ENCODE data around the gene SLC41A1. TPM values are rescaled to one million over a fixed set of nuclear protein-coding genes. Genes with fewer than 3 reads are reported as not detected.

Gene SLC41A1
- total and polyA plus RNA-seq, 2 experiments from 2014 or later, result 11.8 to 30.0 TPM

- H3K36me3 ChIP-seq (ENCODE audit: insufficient read depth), result no peaks in the 10 kb centered on the region
- no peak for ATAC-seq
- H3K27me3 Mint-ChIP-seq (ENCODE audit: insufficient read depth, low read depth, poor library complexity), result peaks cover 2% of the 10 kb centered on the region
Observed at GRCh38 chr1:205766570-205766969, 46.4 kb downstream of the SLC41A1 start.

More at GRCh38 chr1:205766570-205766969, 46.4 kb downstream of the SLC41A1 start:
- Histone ChIP-seq H3F3A (replicated peaks; ENCODE audit: low read depth) (0 out of 2 replicates have a peak, but pooled peaks cover 3% of the 10 kb centered on the region), H3K27me3 (ENCODE audit: insufficient read depth) (no peaks in the 10 kb centered on the region), H3K4me3 (no peak overlapping the region), H2AFZ (no peak overlapping the region), H3K9me2 (ENCODE audit: insufficient read depth) (no peaks in the 10 kb centered on the region), H4K20me1 (replicated peaks; ENCODE audit: insufficient read depth) (no peaks in the 10 kb centered on the region), H3K79me2 (replicated peaks; ENCODE audit: insufficient read depth) (no peaks in the 10 kb centered on the region), H3K4me1 (ENCODE audit: insufficient read depth) (no peaks in the 10 kb centered on the region), H3K27ac (ENCODE audit: low read depth) (no peak overlapping the region), H3K4me2 (no peak overlapping the region)
- H3K9me3 Mint-ChIP-seq, result no peaks in the 10 kb centered on the region
- H3K27ac Mint-ChIP-seq, result no peak overlapping the region
- 0 out of 3 replicates have a peak, but pooled peaks cover 3% of the 10 kb centered on the region for H3K4me1 Mint-ChIP-seq
- TF ChIP-seq ZNF114 (CRISPR knock-in tag; IDR thresholded peaks at IDR 0.05) (no peak), POLR2AphosphoS5 (IDR thresholded peaks at IDR 0.05; ENCODE audit: low read depth) (no peak), STAT1 (IDR thresholded peaks at IDR 0.05; ENCODE audit: unreplicated experiment) (no peak), EZH2 (IDR thresholded peaks at IDR 0.05; ENCODE audit: low read depth, unreplicated experiment) (no peak), ZNF462 (CRISPR knock-in tag; IDR thresholded peaks at IDR 0.05) (no peak), ETS1 (IDR thresholded peaks at IDR 0.05) (no peak)
- TF ChIP-seq, protein P1, sequence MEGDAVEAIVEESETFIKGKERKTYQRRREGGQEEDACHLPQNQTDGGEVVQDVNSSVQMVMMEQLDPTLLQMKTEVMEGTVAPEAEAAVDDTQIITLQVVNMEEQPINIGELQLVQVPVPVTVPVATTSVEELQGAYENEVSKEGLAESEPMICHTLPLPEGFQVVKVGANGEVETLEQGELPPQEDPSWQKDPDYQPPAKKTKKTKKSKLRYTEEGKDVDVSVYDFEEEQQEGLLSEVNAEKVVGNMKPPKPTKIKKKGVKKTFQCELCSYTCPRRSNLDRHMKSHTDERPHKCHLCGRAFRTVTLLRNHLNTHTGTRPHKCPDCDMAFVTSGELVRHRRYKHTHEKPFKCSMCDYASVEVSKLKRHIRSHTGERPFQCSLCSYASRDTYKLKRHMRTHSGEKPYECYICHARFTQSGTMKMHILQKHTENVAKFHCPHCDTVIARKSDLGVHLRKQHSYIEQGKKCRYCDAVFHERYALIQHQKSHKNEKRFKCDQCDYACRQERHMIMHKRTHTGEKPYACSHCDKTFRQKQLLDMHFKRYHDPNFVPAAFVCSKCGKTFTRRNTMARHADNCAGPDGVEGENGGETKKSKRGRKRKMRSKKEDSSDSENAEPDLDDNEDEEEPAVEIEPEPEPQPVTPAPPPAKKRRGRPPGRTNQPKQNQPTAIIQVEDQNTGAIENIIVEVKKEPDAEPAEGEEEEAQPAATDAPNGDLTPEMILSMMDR (conservative IDR thresholded peaks at IDR 0.05; ENCODE audit: low read depth in 2 of 2), result no peak
- no peak for DNase-seq (ENCODE audit: low spot score)
- no peak overlapping the region for H3K4me3 Mint-ChIP-seq
- no peaks in the 10 kb centered on the region for H3K36me3 Mint-ChIP-seq (ENCODE audit: low read depth)
